GM12801 (cell line): ENCODE measurements around the gene RASSF5.

Experiments
- TF ChIP-seq, protein P1 (sequence below): IDR thresholded peaks from one replicate; pipeline ENCODE4 v1.5.1; 2011; ENCODE audit warnings: control low read depth; ENCODE audit not compliant: insufficient read length; ENCODE audit errors: extremely low read depth

Gene RASSF5

GRCh38 chr1:206560007-206560716, 52.8 kb downstream of the RASSF5 start:
- TF ChIP-seq, protein P1, sequence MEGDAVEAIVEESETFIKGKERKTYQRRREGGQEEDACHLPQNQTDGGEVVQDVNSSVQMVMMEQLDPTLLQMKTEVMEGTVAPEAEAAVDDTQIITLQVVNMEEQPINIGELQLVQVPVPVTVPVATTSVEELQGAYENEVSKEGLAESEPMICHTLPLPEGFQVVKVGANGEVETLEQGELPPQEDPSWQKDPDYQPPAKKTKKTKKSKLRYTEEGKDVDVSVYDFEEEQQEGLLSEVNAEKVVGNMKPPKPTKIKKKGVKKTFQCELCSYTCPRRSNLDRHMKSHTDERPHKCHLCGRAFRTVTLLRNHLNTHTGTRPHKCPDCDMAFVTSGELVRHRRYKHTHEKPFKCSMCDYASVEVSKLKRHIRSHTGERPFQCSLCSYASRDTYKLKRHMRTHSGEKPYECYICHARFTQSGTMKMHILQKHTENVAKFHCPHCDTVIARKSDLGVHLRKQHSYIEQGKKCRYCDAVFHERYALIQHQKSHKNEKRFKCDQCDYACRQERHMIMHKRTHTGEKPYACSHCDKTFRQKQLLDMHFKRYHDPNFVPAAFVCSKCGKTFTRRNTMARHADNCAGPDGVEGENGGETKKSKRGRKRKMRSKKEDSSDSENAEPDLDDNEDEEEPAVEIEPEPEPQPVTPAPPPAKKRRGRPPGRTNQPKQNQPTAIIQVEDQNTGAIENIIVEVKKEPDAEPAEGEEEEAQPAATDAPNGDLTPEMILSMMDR: no peak

GRCh38 chr1:206563367-206564207, 56.3 kb downstream of the RASSF5 start:
- TF ChIP-seq, protein P1: no peak

GRCh38 chr1:206565995-206566394, 58.7 kb downstream of the RASSF5 start:
- TF ChIP-seq, protein P1: no peak

- TF ChIP-seq, protein P1: no peak
Observed at GRCh38 chr1:206566999-206567398, 59.7 kb downstream of the RASSF5 start.

GRCh38 chr1:206568256-206568655, 60.9 kb downstream of the RASSF5 start:
- TF ChIP-seq, protein P1: no peak

DNA sequence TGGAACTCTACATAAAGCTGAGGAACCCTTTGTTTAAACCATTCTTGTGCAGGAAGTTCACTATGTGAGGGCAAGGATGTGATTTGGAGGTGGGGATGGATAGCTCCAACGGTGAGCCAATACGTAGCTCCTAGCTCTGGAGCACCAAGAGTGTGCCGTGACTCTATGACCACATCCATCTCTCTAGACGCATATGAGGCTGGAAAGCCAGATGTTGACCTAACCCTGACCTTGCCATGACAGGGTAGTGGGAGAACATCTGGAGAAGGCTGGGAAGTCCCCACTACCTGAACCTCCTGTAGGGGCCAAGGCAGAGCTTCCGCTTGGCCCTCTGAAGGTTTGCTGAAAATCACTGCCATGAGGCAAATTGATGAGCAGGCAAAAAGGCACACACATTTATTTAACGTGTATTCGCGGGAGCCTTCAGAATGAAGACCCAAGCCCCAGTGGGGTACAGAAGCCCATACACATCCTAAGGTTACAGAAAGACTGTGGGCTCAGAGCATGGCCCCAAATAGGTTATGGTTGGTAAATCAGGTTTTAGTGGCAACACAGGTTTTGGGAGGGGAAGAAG, 61.5 kb downstream of the RASSF5 start:
- TF ChIP-seq, protein P1: no peak

DNA sequence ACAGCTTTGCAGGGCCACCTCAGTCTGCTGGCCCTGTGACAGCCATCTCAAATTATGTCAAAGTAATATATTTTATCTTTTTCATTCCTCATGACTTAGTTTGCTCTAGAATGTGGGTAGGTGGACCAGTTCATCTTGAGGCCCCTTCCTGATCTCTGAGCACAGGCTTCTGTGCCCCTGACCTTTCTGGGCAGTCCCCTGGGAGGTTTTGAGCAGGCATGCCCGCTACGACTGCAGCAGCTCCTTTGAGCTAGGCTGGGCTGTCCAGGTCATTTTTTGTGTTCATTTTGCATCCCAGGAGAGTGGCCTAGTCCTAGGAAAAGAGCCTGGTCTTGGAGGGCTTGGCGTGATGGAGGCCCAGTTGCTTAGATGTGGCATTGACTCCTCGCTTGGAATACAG, 62.2 kb downstream of the RASSF5 start:
- TF ChIP-seq, protein P1: no peak
